Transverse colon (tissue), 4 donors: ENCODE data around the gene FAM187B.

Source experiments
- EP300 ChIP-seq: sonication (generic); formaldehyde crosslinking; IDR thresholded peaks from one replicate; pipeline ENCODE4 v1.6.1; 2017; ENCODE audit warnings: antibody characterized with exemption, low read depth
- POLR2A ChIP-seq: fragments of 450-650 bp; IDR thresholded peaks from one replicate; pipeline ENCODE4 v1.6.1; 2016; ENCODE audit warnings: antibody characterized with exemption, mild to moderate bottlenecking, moderate library complexity
- POLR2AphosphoS5 ChIP-seq, 3 donors: sonication (generic); formaldehyde crosslinking; IDR thresholded peaks; one replicate each; pipeline ENCODE4 v1.6.1; 2016; ENCODE audit warnings: antibody characterized with exemption in 3 of 3
- TF ChIP-seq, protein P1 (sequence below), 5 experiments: fragments of 200-600 bp in 3 of 5; fragments of 450-650 bp in 2 of 5; sonication (generic) in 3 of 5; IDR thresholded peaks; 1 replicate in 2 of 5; 2 replicates in 3 of 5; pipeline ENCODE4 v1.5.1; 2016 to 2017; ENCODE audit warnings: antibody characterized with exemption in 5 of 5, inconsistent platforms in 3 of 5, mild to moderate bottlenecking in 2 of 5, moderate library complexity in 1 of 5

DNA sequence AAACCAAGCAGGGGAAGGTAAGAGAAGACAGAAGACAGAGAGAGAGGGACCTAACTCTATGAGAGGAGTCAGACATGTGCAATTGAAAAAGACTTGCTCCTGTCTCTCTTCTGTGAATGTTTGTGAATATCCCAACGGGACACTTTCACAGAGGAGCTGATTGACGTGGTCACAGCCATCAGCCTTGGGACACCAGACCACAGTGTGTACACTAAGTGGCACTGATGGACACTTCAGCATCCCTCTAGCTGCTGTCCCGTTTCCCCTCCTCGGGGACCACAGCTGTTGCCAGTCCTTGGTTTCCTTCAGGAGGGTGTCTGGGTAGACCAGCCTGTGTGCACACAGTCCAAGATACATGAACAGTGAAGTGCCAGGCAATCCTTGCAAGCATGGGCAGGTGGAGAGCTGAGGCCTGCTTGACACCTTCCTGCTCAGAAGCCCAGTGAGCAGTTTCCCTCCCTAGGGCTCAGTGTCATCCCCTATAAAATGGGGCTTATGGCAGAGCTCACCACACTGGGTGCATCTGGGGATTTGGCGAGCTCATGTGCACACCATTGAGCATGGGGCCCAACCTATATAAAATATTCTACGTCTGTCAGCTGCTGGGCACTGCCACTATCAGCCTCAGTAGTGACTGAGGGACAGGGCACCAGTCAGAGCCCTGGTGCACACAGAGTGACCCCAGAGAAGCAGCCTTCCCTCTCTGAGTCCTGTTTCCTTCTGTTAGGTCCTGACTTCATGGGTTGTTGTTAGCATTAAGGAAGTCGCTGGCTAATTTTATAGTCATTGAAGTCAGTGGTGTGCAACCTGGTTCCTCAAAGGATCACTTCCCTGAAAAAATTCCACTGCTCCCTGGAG, 36.0 kb upstream of the FAM187B start:
- TF ChIP-seq, protein P1, sequence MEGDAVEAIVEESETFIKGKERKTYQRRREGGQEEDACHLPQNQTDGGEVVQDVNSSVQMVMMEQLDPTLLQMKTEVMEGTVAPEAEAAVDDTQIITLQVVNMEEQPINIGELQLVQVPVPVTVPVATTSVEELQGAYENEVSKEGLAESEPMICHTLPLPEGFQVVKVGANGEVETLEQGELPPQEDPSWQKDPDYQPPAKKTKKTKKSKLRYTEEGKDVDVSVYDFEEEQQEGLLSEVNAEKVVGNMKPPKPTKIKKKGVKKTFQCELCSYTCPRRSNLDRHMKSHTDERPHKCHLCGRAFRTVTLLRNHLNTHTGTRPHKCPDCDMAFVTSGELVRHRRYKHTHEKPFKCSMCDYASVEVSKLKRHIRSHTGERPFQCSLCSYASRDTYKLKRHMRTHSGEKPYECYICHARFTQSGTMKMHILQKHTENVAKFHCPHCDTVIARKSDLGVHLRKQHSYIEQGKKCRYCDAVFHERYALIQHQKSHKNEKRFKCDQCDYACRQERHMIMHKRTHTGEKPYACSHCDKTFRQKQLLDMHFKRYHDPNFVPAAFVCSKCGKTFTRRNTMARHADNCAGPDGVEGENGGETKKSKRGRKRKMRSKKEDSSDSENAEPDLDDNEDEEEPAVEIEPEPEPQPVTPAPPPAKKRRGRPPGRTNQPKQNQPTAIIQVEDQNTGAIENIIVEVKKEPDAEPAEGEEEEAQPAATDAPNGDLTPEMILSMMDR (IDR thresholded peaks at IDR 0.05): no peak
- TF ChIP-seq POLR2AphosphoS5 (IDR thresholded peaks at IDR 0.05): no peak
- no peak for TF ChIP-seq POLR2A
- no peak for TF ChIP-seq EP300
